Measurements from ENCODE around the gene TBC1D8.
A peak's percentile ranks its signal among the peaks of the same experiment; 100 is the strongest.
"Not testable (repeated sequence)": the region's sequence is repeated elsewhere in the genome, so short reads cannot be mapped to it uniquely, and the experiment has no call there.

The TBC1D8 gene

DNA sequence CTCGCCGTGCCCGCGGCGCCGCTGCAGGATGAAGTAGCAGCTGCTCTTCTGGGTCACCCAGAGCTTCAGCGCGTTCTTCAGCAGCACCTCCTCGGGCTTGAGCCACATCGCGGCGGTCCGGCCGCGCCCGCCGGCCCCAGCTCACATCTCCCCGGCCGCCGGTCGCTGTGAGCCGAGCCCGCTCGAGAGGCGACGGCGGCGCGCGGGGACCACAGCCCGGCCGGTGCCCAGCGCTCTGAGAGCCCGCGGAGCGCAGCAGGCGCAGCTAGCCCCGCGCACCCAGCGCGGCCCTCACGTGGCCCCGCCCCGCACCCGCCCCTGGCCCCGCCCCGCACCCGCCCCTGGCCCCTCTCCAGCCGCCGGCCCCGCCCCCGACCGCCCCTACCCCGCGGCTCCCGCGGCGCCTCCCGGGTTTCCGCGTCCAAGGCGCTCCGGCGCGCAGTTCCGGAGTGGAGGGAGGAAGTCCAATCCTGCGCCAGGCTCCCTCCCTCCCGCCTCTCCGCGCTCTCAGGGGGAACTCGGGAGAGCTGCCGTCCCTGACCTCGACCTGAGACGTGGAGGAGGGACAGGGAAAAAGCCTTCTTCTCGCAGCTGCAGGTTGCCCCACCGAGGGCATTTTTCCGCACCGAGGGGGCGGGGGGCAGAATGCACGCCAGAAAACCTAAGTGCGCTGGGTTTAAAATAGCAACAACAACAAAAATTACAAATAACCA is at the start of gene TBC1D8:
Gene TBC1D8, minus strand, starts transcription at position 237 of the 713 bp plus-strand sequence. Its CDS starts 129 bp downstream, at position 108.
- DNase-seq (ENCODE audit: low read depth) = peak; percentile 91

DNA sequence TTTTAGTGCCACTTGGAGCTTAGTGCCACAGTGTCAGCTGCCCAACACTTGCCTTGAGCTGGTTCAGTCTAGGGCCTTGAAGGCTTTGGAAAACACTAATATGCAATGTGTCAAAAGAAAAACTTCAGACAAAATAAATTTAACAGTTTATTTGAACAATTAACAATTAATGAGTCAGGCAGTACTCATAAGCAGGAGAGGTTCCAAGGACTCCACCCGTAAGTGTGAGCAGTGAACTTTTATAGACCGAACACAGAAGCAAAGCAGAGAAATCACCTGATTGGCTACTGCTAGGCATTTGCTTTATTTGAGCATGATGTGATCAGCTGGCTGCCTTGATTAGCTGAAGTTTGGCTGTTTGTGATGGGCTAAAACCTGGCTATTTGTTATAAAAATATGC is 49.5 kb upstream of the TBC1D8 start:
- peak; percentile 52 for DNase-seq (ENCODE audit: low read depth)

DNA sequence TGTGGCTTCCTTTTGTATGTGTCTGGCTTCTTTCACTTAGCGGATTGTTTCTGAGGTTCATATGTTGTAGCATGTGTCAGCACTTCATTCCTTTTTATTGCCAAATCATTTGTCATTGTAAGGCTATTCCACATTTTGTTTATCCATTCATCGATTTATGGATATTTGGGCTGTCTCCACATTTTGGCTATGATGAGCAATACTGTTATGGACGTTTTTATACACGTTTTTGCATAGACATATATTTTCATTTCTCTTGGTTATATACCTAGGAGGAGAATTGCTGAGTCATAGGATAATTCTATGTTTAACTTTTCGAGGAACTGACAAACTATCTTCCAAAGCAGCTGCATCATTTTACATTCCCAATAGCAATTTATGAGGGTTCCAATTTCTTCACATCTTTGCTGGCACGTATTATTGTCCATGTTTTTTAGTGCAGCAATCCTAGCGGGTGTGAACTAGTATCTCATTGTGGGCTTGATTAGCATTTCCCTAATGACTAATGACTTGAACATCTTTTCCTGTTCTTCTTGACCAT is 48.1 kb upstream of the TBC1D8 start:
- peak; percentile 57 for DNase-seq (ENCODE audit: low read depth)

DNA sequence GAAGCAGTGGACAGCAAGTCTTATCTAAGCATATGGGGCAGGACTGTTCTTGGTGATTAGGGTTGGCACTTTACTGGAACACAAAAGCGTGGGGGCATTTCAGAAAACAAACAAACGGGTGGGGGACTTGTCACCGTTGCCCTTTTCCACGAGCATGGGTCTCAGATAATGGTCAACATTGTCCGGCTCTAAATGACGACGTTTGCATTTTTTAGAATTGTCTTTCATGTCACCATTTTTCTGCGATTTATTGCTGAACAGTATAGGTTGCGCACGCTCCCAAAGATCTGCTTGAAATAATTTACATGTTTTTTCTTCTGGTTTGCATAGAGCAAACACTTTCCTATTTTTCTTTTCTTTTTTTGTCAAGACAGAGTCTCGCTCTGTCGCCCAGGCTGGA is 46.6 kb upstream of the TBC1D8 start:
- DNase-seq (ENCODE audit: low read depth) = no peak

DNA sequence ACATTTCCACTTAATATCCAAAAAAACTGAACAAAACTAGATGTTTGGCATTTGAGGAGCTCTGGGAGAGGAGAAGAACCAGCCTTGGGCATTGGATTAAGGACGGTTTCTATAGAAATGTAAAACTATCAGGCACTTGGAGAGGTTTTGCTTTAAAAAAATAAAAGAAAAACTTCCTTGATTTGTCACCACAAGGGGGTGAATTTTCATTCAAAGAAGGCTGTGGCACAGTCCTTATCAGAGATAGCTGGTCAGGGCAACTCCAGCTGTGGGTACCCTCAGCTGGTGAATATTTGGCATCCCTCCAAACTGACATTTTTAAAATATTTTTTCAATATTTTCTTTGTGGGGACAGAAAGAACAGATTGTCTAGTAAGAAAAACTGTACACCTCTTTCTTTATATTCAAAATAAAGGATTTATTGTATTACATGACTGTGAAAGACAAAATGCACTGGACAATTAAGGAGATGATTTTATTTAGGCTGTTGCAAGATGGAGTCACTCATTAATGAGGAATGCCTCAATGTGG is 46.1 kb upstream of the TBC1D8 start:
- DNase-seq (ENCODE audit: low read depth) = peak; percentile 47

DNA sequence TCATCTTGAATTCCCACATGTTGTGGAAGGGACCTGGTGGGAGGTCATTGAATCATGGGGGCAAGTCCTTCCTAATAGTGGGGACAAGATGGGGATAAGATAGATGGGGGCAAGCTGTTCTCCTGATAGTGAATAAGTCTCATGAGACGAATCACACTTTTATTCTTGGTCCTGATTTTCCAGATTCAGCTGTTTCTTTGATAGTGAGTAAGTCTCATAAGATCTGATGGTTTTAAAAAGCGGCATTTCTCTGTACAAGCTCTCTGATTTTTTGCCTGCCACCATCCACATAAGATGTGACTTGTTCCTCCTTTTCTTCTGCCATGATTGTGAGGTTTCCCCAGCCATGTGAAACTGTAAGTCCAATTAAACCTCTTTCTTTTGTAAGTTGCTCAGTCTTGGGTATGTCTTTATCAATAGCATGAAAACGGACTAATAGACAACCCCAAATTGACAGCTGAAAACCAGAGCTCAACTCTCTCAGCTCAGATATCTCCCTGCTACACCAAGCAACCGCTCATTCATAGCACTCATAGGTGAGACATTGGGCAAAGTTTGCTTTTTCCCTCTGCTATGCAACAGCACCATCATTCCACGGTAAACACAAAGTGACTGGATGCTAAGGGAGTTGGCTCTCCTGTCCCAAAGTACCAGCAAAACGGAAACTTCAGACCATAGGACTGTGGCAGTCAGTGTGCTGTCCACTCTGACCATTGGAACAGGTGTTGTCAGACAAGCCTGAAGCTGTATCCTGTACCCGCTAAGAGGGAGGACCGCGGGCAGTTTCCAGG is 44.9 kb upstream of the TBC1D8 start:
- DNase-seq (ENCODE audit: low read depth) = no peak

DNA sequence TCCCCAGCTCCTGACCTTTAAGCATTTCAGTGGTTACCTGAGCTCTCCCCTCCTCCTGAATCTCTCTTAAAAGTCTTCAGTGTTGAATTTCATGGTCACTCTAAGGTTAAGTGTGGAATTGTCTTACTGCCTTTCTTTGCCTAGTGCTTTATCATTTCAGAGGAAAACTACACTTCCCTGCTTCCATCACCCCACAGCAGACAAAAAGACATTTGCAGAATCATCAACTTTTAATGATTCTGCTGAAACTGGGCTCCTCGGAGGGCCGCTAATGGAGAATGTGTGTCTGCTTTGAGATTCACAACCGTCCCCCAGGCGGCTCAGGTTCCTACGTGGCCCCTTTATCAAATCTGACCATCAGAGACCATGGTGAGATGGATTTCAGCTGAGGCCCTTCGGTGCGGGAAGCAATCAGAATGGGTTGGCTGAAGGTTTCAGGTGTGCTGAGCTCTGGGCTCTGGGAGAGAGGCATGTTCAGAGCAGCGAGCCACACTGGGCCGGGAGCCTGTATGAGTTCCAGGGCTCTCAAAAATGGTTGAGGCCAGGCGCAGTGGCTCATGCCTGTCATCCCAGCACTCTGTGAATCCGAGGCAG is 41.9 kb upstream of the TBC1D8 start:
- DNase-seq (ENCODE audit: low read depth) = no peak

DNA sequence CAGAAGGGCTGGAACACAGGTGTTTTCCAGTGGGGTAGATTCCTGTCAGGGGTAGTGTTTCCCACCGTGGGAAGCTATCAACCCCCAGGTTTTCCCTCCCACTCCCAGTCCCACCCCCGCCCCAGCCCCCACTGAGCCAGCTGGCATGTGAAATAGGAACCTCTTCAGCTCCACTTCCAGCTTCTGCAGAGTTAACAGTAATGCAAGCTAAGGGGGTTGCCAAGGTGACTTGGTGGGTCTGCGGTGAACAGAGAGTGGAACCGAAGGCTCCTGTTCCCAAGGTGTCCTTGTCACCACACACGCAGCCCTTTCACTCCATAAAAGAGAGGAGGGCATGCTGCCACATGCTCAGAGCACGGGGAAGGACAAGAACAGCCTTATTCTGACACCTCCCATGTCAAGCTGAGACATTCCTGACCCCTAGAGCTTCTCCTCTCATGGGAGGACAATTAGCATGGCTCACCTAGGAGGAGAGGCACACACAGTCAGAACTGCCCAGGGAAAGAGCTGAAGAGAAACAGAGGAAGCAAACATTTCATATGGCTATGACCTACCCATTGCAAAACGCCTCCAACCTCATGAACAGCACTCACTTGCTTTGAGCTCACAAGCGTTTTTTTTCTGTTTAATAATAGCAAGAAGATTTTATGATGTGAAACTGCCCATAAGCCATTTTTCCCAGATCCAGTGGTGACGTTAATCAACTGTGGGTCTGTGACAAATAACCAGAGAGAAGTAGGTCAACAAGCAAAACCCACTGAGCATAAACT is 39.8 kb upstream of the TBC1D8 start:
- DNase-seq (ENCODE audit: low read depth) = no peak

DNA sequence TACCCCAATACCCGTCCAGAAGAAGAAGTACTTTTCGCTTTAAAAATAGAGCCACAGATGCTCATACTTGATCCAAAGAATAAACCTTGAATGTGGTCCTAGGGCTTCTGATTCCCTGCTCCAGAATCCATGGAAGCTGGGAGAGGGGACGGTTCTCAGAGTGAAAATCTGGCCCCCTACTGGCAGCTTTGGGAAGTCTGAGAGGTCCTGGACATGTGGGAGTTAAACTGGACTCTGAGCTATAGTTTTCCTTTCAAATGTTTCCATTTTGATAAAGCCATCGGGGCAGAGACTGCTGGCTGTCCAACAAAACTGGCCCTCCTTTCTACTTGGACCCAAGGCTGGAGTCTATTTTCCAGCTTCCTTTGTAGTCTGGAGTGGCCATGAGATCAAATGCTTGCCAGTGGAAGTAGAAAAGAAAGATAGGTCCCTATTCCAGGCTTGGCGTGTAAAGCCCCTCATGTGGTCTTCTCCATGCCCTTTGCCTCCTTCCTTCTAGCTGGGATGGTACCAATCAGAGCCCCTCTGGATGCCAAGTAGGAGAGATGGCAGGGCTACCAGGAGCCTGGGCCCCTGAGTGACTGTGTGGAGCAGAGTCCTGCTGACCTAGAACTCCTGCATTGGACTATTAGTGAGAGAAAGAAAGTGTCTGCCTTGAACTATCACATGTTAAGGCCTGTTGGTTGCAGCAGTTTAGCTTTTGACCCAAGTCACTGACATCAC is 37.7 kb upstream of the TBC1D8 start:
- peak; percentile 68 for DNase-seq (ENCODE audit: low read depth)

DNA sequence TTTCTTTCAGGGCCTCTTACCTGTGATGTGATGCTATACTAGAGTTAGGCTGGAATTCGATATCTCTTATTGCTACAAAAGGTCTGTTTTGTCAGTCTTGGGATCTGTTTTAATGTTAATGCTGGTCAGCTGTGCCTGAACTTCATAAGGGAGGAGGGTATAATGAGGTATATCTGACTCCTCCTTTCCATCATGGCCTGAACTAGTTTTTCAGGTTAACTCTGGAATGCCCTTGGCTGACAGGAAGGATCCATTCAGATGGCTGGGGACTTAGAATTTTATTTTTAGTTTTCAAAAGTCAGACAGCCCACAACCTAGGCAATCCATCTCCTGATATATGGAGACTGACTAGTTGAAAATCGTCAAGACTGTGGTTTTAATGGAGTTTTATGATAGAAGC is 35.9 kb upstream of the TBC1D8 start:
- DNase-seq (ENCODE audit: low read depth) = no peak

DNA sequence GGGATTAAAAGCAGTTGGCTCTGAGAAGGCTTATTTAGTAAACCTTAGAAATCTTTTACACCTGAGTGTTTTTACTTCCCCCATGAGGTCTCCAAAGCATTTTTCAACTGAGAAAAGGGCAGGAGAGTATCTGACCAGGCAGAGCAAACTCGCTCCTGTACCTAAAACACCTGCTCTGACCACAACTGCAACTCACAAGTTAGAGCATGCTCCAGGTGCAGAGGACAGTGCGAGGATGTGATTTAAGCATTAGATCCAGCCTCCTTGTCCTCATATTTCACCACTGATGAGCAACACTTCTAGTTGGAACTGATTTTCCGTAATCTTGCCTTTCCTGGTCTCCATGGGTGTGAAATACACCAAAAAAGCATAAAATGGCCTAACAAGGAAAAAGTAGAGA is 34.5 kb upstream of the TBC1D8 start:
- DNase-seq (ENCODE audit: low read depth) = no peak

DNA sequence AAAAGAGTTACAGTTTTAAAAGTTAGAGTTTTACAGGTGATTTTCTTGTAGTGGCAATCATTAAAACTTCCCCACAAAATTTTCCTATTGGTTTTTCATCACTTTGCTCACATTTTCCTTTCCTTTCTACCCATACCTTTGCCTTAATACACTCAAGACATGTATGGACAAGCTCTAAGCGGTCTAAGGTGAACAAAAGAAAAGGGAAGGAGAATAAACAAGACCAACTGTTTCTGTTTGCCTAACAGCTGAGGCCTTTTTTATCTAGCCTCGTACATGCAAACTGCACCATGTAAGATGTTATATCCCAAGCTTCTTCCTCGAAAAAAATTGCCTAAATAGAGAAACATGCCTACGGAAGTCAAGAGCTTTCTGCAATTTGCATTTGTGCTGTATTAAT is 33.9 kb upstream of the TBC1D8 start:
- no peak for DNase-seq (ENCODE audit: low read depth)

DNA sequence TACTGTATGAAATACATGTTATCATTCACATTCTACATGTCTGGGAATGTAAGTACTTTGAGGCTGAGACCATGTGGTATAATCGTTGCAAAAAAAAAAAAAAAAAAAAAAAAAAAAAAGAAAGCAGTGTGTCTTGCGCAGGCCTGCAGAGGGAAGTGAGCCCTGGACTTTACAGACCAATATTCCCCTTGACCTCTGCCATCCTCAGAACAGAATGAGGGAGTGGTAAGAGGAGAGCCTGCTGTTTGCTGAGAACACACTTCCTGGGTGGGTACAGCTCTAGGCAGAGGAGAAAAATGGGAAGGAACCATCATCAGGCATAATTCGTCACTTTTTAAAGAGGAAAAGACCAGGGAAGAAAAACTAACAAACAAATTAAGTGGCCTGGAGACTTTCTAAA is 28.8 kb upstream of the TBC1D8 start:
- DNase-seq (ENCODE audit: low read depth) = no peak

DNA sequence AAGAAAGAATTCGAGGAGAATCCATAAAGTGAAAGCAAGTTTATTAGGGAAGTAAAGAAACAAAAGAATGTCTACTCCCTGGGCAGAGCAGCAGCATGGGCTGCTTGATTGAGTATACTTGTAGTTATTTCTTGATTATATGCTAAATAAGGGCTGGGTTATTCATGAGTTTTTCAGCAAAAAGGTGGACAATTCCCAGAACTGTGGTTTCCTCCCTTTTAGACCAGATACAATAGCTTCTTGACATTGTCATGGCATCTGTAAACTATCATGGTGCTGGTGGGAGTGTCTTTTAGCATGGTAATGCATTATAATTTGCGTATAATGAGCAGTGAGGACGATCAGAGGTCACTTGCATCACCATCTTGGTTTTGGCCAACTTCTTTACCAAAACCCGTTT is 25.6 kb upstream of the TBC1D8 start:
- no peak for DNase-seq (ENCODE audit: low read depth)

DNA sequence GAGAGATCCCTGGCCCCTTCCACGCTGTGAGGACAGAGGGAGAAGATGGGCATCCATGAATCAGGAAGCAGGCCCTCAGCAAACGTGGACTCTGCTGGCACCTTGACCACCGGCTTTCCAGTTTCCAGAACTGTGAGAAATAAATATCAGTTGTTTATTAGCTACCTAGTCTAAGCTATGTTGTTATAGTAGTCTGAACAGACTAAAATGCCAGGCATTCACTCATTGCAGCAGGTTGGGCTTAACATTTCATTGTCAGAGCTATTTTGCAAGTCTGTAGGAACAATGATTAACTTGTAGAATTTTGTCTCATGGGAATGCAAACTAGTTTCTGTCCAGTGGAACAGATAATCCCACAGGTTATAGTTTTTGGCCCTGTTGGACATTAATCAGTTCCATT is 24.8 kb upstream of the TBC1D8 start:
- DNase-seq (ENCODE audit: low read depth) = no peak

DNA sequence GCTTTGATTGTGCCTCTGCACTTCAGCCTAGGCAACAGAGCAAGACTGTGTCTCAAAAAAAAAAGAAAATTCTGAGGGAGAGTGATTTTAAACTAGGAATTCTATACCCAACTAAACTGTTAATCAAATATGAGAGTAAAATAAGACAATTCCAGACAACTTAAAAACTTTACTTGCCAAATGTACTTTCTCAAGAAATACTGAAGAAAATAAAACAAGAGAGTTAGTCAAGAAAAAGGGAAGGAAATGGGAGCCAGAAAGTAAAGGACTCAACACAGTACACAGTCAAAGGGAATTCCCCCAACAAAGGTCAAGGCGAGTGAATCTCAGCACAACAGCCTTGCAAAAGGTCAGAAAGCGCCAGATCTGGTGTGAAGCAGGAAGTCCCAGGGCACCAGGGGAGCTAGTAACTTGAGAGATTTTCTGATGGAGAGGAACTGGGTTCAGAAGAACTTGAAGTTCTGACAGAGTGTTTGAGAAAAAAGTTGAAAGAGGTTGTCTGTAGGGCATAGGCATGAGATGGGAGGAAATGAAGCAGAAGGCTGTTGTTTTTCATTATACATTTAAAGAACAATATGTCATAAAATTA is 22.6 kb upstream of the TBC1D8 start:
- DNase-seq (ENCODE audit: low read depth) = no peak

DNA sequence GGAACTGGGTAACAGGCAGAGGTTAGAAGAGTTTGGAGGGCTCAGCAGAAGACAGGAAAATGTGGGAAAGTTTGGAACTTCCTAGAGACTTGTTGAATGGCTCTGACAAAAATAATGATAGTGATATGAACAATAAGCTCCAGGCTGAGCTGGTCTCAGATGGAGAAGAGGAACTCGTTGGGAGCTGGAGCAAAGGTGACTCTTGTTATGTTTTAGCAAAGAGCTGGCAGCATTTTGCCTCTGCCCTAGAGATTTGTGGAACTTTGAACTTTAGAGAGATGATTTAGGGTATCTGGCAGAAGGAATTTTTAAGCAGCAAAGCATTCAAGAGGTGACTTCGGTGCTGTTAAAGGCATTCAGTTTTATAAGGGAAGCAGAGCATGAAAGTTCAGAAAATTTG is 18.6 kb upstream of the TBC1D8 start:
- DNase-seq (ENCODE audit: low read depth) = not testable (repeated sequence)

DNA sequence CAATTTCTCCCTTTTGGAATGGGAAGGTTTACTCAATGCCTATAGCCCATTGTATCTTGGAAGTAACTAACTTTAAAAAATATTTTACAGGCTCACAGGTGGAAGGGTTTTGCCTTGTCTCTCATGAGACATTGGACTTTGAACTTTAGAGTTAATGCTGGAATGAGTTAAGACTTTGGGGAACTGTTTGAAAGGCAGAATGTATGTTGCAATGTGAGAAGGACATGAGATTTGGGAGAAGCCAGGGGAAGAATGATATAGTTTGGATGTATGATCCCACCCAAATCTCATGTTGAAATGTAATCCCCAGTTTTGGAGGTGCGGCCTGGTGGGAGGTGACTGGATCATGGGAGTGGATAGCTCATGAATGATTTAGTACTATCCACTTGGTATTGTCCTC is 17.5 kb upstream of the TBC1D8 start:
- no peak for DNase-seq (ENCODE audit: low read depth)

DNA sequence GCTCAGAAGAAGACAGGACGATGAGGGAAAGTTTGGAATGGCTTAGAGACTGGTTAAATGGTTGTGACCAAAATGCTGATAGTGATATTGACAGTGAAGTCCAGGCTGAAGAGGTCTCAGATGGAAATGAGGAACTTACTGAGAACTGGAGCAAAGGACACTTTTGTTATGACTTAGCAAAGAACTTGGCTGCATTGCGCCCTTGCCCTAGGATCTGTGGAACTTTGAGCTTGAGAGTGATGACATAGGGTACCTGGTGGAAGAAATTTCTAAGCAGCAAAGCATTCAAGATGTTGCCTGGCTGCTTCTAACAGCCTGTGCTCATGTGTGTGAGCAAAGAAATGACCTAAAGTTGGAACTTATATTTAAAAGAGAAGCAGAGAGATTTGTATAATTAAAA is 16.4 kb upstream of the TBC1D8 start:
- DNase-seq (ENCODE audit: low read depth) = not testable (repeated sequence)

DNA sequence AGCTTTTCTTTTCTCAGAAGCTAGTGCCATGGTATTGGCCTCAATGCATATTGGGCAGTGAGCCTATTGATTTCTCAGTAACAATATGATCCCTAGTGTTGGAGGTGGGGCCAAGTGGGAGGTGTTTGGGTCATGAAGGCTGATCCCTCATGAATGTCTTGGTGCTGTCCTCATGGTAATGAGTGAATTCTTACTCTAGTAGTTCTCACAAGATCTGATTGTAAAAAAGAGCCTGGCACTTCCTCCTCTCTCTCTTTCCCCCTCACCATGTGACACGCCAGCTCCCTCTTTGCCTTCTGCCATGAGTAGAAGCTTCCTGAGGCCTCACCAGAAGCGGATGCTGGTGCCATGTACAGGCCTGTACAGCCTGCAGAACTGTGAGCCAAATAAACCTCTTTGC is 12.8 kb upstream of the TBC1D8 start:
- DNase-seq (ENCODE audit: low read depth) = no peak
